Measurements from ENCODE around the gene METRN. TPM values are rescaled to one million over a fixed set of nuclear protein-coding genes. Genes with fewer than 3 reads are reported as not detected.
A peak's percentile ranks its signal among the peaks of the same experiment; 100 is the strongest.

METRN gene
- polyA plus RNA-seq, 2 of the 4 experiments (the other 2 are of a cell fraction): 41.0 to 82.2 TPM

DNA sequence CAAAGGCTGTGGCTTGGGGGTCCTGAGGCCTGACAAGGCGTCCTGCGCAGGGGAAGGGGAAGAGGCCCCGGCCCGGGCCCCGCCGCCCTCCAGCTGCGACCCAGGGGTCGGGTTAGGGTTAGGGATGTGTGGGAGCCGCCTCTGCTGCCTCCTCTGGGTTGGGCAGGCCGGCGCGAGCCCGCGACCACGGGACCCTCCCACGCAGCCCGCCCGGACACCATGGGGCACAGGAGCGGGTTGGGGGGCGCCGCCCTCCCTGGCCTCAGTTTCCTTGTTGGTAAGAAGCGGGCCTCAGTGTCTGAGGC, 25.5 kb downstream of the METRN start:
- ATAC-seq: peak; percentile 15 to 57; a peak in 4 of 6 replicates
- POLR2A ChIA-PET: interaction anchor here (1.7 kb wide), 1 partner anchor 12 kb away, joined by 5 read pairs; no protein-coding TSS in a partner anchor
- Histone ChIP-seq H3K9me3 (no peaks in the 10 kb centered on the region), H3K4me3 (peak overlapping the region; percentile 96), H3K27ac (peak overlapping the region; percentile 95 to 96), H3K4me2 (peak overlapping the region; percentile 99), H3K4me1 (peaks cover 6% of the 10 kb centered on the region; the same call in 2 of the 3 replicates)
- WGBS (ENCODE audit: missing lambda C conversion rate): 0% methylated on average over 3 of the region's 22 CpGs
- CTCF ChIA-PET: interaction anchor here (0.9 to 28.0 kb wide), 13 partner anchors 10 to 315 kb away, joined by 3 to 656 read pairs (median 7); partner anchors contain the start of genes ANTKMT, CCDC78, CHTF18 and FBXL16
- no peak for TF ChIP-seq POLR2AphosphoS2 (conservative IDR thresholded peaks at IDR 0.05; ENCODE audit: low read length)
- TF ChIP-seq HOXA7 (CRISPR knock-in tag; IDR thresholded peaks at IDR 0.05): no peak
- TF ChIP-seq EP300 (IDR thresholded peaks at IDR 0.05): no peak
- TF ChIP-seq TFCP2L1 (CRISPR knock-in tag; IDR thresholded peaks at IDR 0.05): no peak
- TF ChIP-seq SREBF2 (IDR thresholded peaks at IDR 0.05): no peak
- TF ChIP-seq, protein P1, sequence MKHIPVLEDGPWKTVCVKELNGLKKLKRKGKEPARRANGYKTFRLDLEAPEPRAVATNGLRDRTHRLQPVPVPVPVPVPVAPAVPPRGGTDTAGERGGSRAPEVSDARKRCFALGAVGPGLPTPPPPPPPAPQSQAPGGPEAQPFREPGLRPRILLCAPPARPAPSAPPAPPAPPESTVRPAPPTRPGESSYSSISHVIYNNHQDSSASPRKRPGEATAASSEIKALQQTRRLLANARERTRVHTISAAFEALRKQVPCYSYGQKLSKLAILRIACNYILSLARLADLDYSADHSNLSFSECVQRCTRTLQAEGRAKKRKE (CRISPR knock-in tag; IDR thresholded peaks at IDR 0.05; ENCODE audit: low read depth): no peak
- no peak for TF ChIP-seq SMC3 (IDR thresholded peaks at IDR 0.05)
- no peak for TF ChIP-seq RNF2 (IDR thresholded peaks at IDR 0.05; ENCODE audit: borderline replicate concordance, low read depth)
- no peak for TF ChIP-seq HEYL (CRISPR knock-in tag; IDR thresholded peaks at IDR 0.05)
- no peak for TF ChIP-seq ZC3H11A (IDR thresholded peaks at IDR 0.05)
- TF ChIP-seq CHD2 (IDR thresholded peaks at IDR 0.05; ENCODE audit: low read length, partially characterized antibody): no peak
- TF ChIP-seq RCOR1 (IDR thresholded peaks at IDR 0.05; ENCODE audit: low read depth, low read length): no peak
- no peak for TF ChIP-seq EHF (CRISPR knock-in tag; IDR thresholded peaks at IDR 0.05)
- no peak for TF ChIP-seq JUN (IDR thresholded peaks at IDR 0.05)
- no peak for TF ChIP-seq RFX5 (IDR thresholded peaks at IDR 0.05)
- TF ChIP-seq, protein P2, sequence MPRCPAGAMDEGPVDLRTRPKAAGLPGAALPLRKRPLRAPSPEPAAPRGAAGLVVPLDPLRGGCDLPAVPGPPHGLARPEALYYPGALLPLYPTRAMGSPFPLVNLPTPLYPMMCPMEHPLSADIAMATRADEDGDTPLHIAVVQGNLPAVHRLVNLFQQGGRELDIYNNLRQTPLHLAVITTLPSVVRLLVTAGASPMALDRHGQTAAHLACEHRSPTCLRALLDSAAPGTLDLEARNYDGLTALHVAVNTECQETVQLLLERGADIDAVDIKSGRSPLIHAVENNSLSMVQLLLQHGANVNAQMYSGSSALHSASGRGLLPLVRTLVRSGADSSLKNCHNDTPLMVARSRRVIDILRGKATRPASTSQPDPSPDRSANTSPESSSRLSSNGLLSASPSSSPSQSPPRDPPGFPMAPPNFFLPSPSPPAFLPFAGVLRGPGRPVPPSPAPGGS (IDR thresholded peaks at IDR 0.05): no peak
- no peak for FAIRE-seq
- DNase-seq (ENCODE audit: low read depth in 1 of 2, low spot score in 1 of 2): no peak

- ATAC-seq (peak; percentile 75 to 87), FAIRE-seq (no peak), DNase-seq (ENCODE audit: low read depth in 1 of 2, low spot score in 1 of 2) (peak; percentile 83 to 93)
- peak within 1 kb of the TSS; percentile 96 for H3K4me3 ChIP-seq
- POLR2A ChIA-PET: interaction anchor here (0.9 to 1.7 kb wide), 4 partner anchors 9 to 20 kb away, joined by 3 to 5 read pairs (median 4); partner anchors contain the start of gene ANTKMT
- H3K9me3 ChIP-seq: no peaks in the 10 kb centered on the region
- peak within 1 kb of the TSS; percentile 95 to 96 for H3K27ac ChIP-seq
- WGBS (ENCODE audit: missing lambda C conversion rate): 2% methylated on average over 15 of the region's 79 CpGs
- CTCF ChIA-PET: interaction anchor here (0.8 to 28.0 kb wide), 14 partner anchors 9 to 315 kb away, joined by 3 to 656 read pairs (median 6); partner anchors contain the start of genes ANTKMT, CCDC78, CHTF18 and FBXL16
- peak within 1 kb of the TSS; percentile 99 for H3K4me2 ChIP-seq
- H3K4me1 ChIP-seq: peaks cover 6% of the 10 kb centered on the region; the same call in 2 of the 3 replicates
- TF ChIP-seq RARB (CRISPR knock-in tag; IDR thresholded peaks at IDR 0.05) (no peak), HDAC2 (IDR thresholded peaks at IDR 0.05) (no peak), BHLHE40 (IDR thresholded peaks at IDR 0.05; ENCODE audit: low read depth, low read length) (no peak), TFCP2L1 (CRISPR knock-in tag; IDR thresholded peaks at IDR 0.05) (no peak), EHF (CRISPR knock-in tag; IDR thresholded peaks at IDR 0.05) (no peak), HOXA7 (CRISPR knock-in tag; IDR thresholded peaks at IDR 0.05) (no peak), RCOR1 (IDR thresholded peaks at IDR 0.05; ENCODE audit: low read depth, low read length) (no peak), KDM1A (IDR thresholded peaks at IDR 0.05; ENCODE audit: low read depth) (no peak), RFX5 (IDR thresholded peaks at IDR 0.05) (0 out of 2 replicates have a peak, but pooled peaks have one; percentile 37), MAZ (IDR thresholded peaks at IDR 0.05; ENCODE audit: borderline replicate concordance, low read depth, low read length) (no peak), TP53 (CRISPR knock-in tag; IDR thresholded peaks at IDR 0.05) (no peak), JUN (IDR thresholded peaks at IDR 0.05) (peak; percentile 55 to 92; a peak in 4 of 5 replicates), ZC3H11A (IDR thresholded peaks at IDR 0.05) (no peak), SREBF2 (IDR thresholded peaks at IDR 0.05) (no peak), HEYL (CRISPR knock-in tag; IDR thresholded peaks at IDR 0.05) (no peak), POLR2AphosphoS2 (conservative IDR thresholded peaks at IDR 0.05; ENCODE audit: low read length) (no peak), ZSCAN20 (CRISPR knock-in tag; IDR thresholded peaks at IDR 0.05) (no peak), POLR2A (IDR thresholded peaks at IDR 0.05; ENCODE audit: low read length) (peak; percentile 72), FOSB (CRISPR knock-in tag; IDR thresholded peaks at IDR 0.05) (no peak), RNF2 (IDR thresholded peaks at IDR 0.05; ENCODE audit: borderline replicate concordance, low read depth) (no peak)
- TF ChIP-seq, protein P3, sequence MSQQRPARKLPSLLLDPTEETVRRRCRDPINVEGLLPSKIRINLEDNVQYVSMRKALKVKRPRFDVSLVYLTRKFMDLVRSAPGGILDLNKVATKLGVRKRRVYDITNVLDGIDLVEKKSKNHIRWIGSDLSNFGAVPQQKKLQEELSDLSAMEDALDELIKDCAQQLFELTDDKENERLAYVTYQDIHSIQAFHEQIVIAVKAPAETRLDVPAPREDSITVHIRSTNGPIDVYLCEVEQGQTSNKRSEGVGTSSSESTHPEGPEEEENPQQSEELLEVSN (IDR thresholded peaks at IDR 0.05; ENCODE audit: borderline replicate concordance, low read depth): peak; percentile 68; the same call in 1 of the 2 replicates
- TF ChIP-seq, protein P4, sequence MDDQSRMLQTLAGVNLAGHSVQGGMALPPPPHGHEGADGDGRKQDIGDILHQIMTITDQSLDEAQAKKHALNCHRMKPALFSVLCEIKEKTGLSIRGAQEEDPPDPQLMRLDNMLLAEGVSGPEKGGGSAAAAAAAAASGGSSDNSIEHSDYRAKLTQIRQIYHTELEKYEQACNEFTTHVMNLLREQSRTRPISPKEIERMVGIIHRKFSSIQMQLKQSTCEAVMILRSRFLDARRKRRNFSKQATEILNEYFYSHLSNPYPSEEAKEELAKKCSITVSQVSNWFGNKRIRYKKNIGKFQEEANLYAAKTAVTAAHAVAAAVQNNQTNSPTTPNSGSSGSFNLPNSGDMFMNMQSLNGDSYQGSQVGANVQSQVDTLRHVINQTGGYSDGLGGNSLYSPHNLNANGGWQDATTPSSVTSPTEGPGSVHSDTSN (IDR thresholded peaks at IDR 0.05): no peak
- TF ChIP-seq, protein P5, sequence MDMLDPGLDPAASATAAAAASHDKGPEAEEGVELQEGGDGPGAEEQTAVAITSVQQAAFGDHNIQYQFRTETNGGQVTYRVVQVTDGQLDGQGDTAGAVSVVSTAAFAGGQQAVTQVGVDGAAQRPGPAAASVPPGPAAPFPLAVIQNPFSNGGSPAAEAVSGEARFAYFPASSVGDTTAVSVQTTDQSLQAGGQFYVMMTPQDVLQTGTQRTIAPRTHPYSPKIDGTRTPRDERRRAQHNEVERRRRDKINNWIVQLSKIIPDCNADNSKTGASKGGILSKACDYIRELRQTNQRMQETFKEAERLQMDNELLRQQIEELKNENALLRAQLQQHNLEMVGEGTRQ (IDR thresholded peaks at IDR 0.05): no peak
- TF ChIP-seq, protein P2 (IDR thresholded peaks at IDR 0.05): 0 out of 3 replicates have a peak, but pooled peaks have one; percentile 55
- TF ChIP-seq, protein P1 (CRISPR knock-in tag; IDR thresholded peaks at IDR 0.05; ENCODE audit: low read depth): no peak
These were observed 26.0 kb downstream of the METRN start, which contains the start of gene CIAO3 for GRCh38 chr16:740764-741505. CIAO3 (minus strand) TSS chr16:740997; CDS start chr16:740985, 12 bp downstream.
